ENCODE measurements around the gene P3H4. TPM values are rescaled to one million over a fixed set of nuclear protein-coding genes. Genes with fewer than 3 reads are reported as not detected.

Gene P3H4
- total and polyA plus RNA-seq, 10 of the 15 experiments (the other 5 are each of a cell fraction or from before 2014, with no cell fraction given) = 0.32 to 1.1 (median 0.64) TPM; not detected in 1

GRCh38 chr17:41769346-41769862, 42.3 kb downstream of the P3H4 start:
- Histone ChIP-seq H3K79me2 (ENCODE audit: control insufficient read depth, insufficient read depth, low read length) (peaks cover 4% of the 10 kb centered on the region), H2AFZ (ENCODE audit: control insufficient read depth, low read depth, low read length) (no peak overlapping the region), H4K20me1 (ENCODE audit: control insufficient read depth, insufficient read depth) (no peaks in the 10 kb centered on the region), H3K4me3 (no peak overlapping the region), H3K36me3 (ENCODE audit: control insufficient read depth in 2 of 2, insufficient read depth in 2 of 2, low read length in 1 of 2) (peaks cover 0 to 3% of the 10 kb centered on the region in 2 experiments; a peak in 2 of 4 replicates), H3K9me3 (replicated peaks; ENCODE audit: control insufficient read depth, insufficient read depth, low read length) (no peaks in the 10 kb centered on the region), H3K27me3 (replicated peaks in 1 of 2; ENCODE audit: control insufficient read depth in 2 of 2, insufficient read depth in 2 of 2, low read length in 1 of 2) (no peaks in the 10 kb centered on the region; a peak in 1 of 4 replicates), H3K9ac (ENCODE audit: control insufficient read depth, insufficient read depth, low read length) (no peak overlapping the region), H3K4me1 (ENCODE audit: control insufficient read depth, insufficient read depth, low read length) (no peaks in the 10 kb centered on the region), H3K4me2 (ENCODE audit: control insufficient read depth, insufficient read depth) (no peak overlapping the region), H3K27ac (ENCODE audit: control insufficient read depth, insufficient read depth) (no peak overlapping the region)
- no peak for FAIRE-seq
- ChIA-PET SMC1A (ENCODE audit: uncharacterized antibody, unreplicated experiment) (no interaction called here), RAD21 (ENCODE audit: unreplicated experiment) (interaction anchor here (1.5 kb wide), 1 partner anchor 32 kb away, joined by 4 read pairs; no protein-coding TSS in a partner anchor), POLR2A (no interaction called here), CTCF (interaction anchor here (0.6 to 1.5 kb wide), 2 partner anchors 33 to 194 kb away, joined by 3 read pairs; no protein-coding TSS in a partner anchor)
- intact Hi-C loops (cut with micrococcal nuclease; ENCODE audit: unreplicated experiment) (no loop called here), in situ Hi-C loops (cut with MboI) (no loop called here)
- no peak for ATAC-seq
- TF ChIP-seq BRCA1 (IDR thresholded peaks at IDR 0.05; ENCODE audit: low read depth, low read length) (no peak), POLR2AphosphoS2 (IDR thresholded peaks at IDR 0.05; ENCODE audit: low read depth, low read length) (no peak), BACH1 (IDR thresholded peaks at IDR 0.05; ENCODE audit: borderline replicate concordance) (no peak), TBL1XR1 (IDR thresholded peaks at IDR 0.05; ENCODE audit: low read depth, low read length) (no peak), ZNF217 (IDR thresholded peaks at IDR 0.05) (no peak), CHD2 (IDR thresholded peaks at IDR 0.05; ENCODE audit: borderline replicate concordance, low read depth, low read length) (no peak), SUPT20H (IDR thresholded peaks at IDR 0.05; ENCODE audit: borderline replicate concordance, control insufficient read depth, low read depth, low read length) (no peak), FOXM1 (IDR thresholded peaks at IDR 0.05; ENCODE audit: low read depth, low read length) (no peak), CUX1 (IDR thresholded peaks at IDR 0.05; ENCODE audit: insufficient replicate concordance, low read depth, low read length) (no peak), MXI1 (IDR thresholded peaks at IDR 0.05; ENCODE audit: low read depth, low read length) (no peak), ZNF207 (IDR thresholded peaks at IDR 0.05; ENCODE audit: borderline replicate concordance) (no peak), WRNIP1 (IDR thresholded peaks at IDR 0.05; ENCODE audit: borderline replicate concordance, low read depth, low read length) (no peak), CBX5 (IDR thresholded peaks at IDR 0.05; ENCODE audit: low read depth) (no peak)
- 67% methylated on average over 16 of the region's 16 CpGs for WGBS (ENCODE audit: insufficient coverage, insufficient replicate concordance, low lambda C conversion rate, missing lambda C conversion rate)
- DNase-seq (ENCODE audit: low read depth, low spot score) = no peak
- TSS peak; percentile 39 for BruUV-seq (replicated peaks)

Data from GM12878 (cell line).